GM11168 (cell line): Measurements from ENCODE around the gene MYLIP.

Experiments used
- in situ Hi-C: fragments of 300-500 bp; cut with MboI; formaldehyde crosslinking; loops from one replicate; pipeline ENCODE4 v1.12.0; 2022; ENCODE audit warnings: low sequenced_read_pairs; ENCODE audit not compliant: unreplicated experiment

The MYLIP gene

GRCh38 chr6:16196260-16196983, 67.5 kb downstream of the MYLIP start:
- in situ Hi-C loops: no loop called here

GRCh38 chr6:16196984-16197546, 68.2 kb downstream of the MYLIP start:
- in situ Hi-C loops: no loop called here
